ENCODE measurements around the gene TPRN. TPM values are rescaled to one million over a fixed set of nuclear protein-coding genes. Genes with fewer than 3 reads are reported as not detected.

The TPRN gene
- total RNA-seq, 1 experiment from 2014 or later: 8.5 TPM

DNA sequence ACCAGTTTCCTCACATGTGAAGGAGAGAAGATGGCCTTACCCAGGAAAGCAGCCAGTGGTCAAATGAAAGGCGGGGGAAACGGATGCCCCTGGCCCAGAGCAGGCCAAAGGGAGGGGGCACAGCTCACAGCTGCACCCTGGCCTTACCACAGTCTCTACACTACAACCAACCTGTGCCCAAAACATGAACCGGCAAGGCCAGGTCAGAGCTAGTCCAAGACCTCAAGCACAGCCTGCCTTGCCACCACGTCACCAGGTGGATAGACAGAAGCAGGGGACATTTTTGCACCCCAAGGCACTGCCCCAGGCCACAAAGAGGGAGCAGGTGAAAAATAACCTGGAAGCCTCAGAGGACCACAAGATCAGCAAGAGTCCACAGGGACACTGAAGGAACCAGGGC, 57.1 kb downstream of the TPRN start:
- no peak for DNase-seq (ENCODE audit: low read depth)

DNA sequence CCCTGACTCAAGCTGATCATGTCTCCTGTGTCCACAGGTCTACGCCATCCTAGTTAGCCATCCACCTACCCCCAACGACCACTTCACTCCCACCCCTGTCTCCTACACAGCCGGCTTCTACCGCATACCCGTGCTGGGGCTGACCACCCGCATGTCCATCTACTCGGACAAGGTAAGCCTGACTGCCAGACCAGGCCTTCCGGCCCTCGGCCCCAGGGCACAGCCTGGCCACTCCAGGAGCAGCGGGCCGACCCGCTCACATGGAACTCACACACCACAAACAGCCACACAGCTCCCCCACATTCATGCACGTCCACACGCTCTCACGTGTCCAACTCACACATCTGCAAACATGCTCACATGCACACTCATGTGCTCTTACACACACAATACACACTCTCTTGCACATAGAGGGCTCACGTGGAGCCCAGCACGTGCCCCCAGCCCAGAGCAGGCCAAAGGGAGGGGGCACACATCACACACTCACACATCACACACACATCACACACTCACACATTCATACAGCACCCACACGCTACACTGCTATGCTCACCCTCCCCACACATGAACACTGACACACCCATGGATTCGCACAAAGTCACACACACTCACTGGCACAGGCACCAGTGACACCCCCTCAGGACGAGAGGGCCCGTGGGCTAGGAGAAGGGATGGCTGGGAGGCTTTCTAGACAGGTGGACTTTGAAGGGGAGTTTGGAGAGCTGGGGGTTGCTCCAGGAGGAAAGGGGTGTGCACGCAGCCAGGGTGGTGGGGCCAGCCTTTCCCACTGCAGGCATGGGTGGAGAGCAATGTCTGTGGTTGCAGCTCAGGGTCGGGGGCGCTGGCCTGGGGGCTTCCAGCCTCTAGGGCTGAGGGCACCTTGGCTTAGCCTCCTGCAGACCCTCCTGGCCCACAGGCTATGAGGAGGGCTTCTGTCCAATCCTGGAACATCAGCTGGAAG, 58.3 kb downstream of the TPRN start:
- DNase-seq (ENCODE audit: low read depth): no peak

Other genes with a start within 250 kb of the TPRN start
- 1.2 TPM in 1 of 2 replicates, not detected in the other for gene LCN12, start 248.5 kb downstream of the TPRN start, total RNA-seq (2014; rRNA removed; shearing (Covaris generic))
- not detected in 2 replicates for gene PTGDS, start 223.2 kb downstream of the TPRN start, total RNA-seq (2014; rRNA removed; shearing (Covaris generic))
- not detected in 2 replicates for gene LCNL1, start 217.7 kb downstream of the TPRN start, total RNA-seq (2014; rRNA removed; shearing (Covaris generic))
- gene PAXX, start 208.3 kb downstream of the TPRN start, total RNA-seq (2014; rRNA removed; shearing (Covaris generic)): 53.1 and 59.0 TPM in 2 replicates
- 11.0 and 18.9 TPM in 2 replicates for gene CLIC3, start 204.2 kb downstream of the TPRN start, total RNA-seq (2014; rRNA removed; shearing (Covaris generic))
- 9.2 and 10.2 TPM in 2 replicates for gene ABCA2, start 172.5 kb downstream of the TPRN start, total RNA-seq (2014; rRNA removed; shearing (Covaris generic))
- not detected in 2 replicates for gene FUT7, start 168.7 kb downstream of the TPRN start, total RNA-seq (2014; rRNA removed; shearing (Covaris generic))
- gene NPDC1, start 154.6 kb downstream of the TPRN start, total RNA-seq (2014; rRNA removed; shearing (Covaris generic)): 8.2 and 10.7 TPM in 2 replicates
- not detected in 2 replicates for gene ENTPD2, start 146.7 kb downstream of the TPRN start, total RNA-seq (2014; rRNA removed; shearing (Covaris generic))
- gene SAPCD2, start 130.2 kb downstream of the TPRN start, total RNA-seq (2014; rRNA removed; shearing (Covaris generic)): 11.8 and 28.5 TPM in 2 replicates
- gene UAP1L1, start 123.2 kb downstream of the TPRN start, total RNA-seq (2014; rRNA removed; shearing (Covaris generic)): 6.7 and 12.9 TPM in 2 replicates
- 86.8 and 145 TPM in 2 replicates for gene MAN1B1, start 113.8 kb downstream of the TPRN start, total RNA-seq (2014; rRNA removed; shearing (Covaris generic))
- 26.8 and 30.0 TPM in 2 replicates for gene DPP7, start 86.0 kb downstream of the TPRN start, total RNA-seq (2014; rRNA removed; shearing (Covaris generic))
- not detected in 2 replicates for gene GRIN1, start 61.6 kb downstream of the TPRN start, total RNA-seq (2014; rRNA removed; shearing (Covaris generic))
- not detected in 2 replicates for gene LRRC26, start 30.7 kb downstream of the TPRN start, total RNA-seq (2014; rRNA removed; shearing (Covaris generic))
- gene TMEM210, start 28.7 kb downstream of the TPRN start, total RNA-seq (2014; rRNA removed; shearing (Covaris generic)): not detected in 2 replicates
- 8.6 and 17.6 TPM in 2 replicates for gene ANAPC2, start 12.2 kb downstream of the TPRN start, total RNA-seq (2014; rRNA removed; shearing (Covaris generic))
- 99.7 and 110 TPM in 2 replicates for gene SSNA1, start 12.1 kb downstream of the TPRN start, total RNA-seq (2014; rRNA removed; shearing (Covaris generic))
- gene TMEM203, start 4.9 kb upstream of the TPRN start, total RNA-seq (2014; rRNA removed; shearing (Covaris generic)): 68.2 and 68.9 TPM in 2 replicates
- 14.9 and 17.6 TPM in 2 replicates for gene NDOR1, start 5.0 kb upstream of the TPRN start, total RNA-seq (2014; rRNA removed; shearing (Covaris generic))
- gene RNF208, start 21.5 kb upstream of the TPRN start, total RNA-seq (2014; rRNA removed; shearing (Covaris generic)): 0.39 TPM in 1 of 2 replicates, not detected in the other
- 0.44 and 1.0 TPM in 2 replicates for gene CYSRT1, start 24.4 kb upstream of the TPRN start, total RNA-seq (2014; rRNA removed; shearing (Covaris generic))
- gene RNF224, start 26.8 kb upstream of the TPRN start, total RNA-seq (2014; rRNA removed; shearing (Covaris generic)): not detected in 2 replicates
- gene SLC34A3, start 30.2 kb upstream of the TPRN start, total RNA-seq (2014; rRNA removed; shearing (Covaris generic)): 0.10 TPM in 1 of 2 replicates, not detected in the other
- gene TUBB4B, start 40.5 kb upstream of the TPRN start, total RNA-seq (2014; rRNA removed; shearing (Covaris generic)): 273 and 381 TPM in 2 replicates
- gene STPG3, start 50.5 kb upstream of the TPRN start, total RNA-seq (2014; rRNA removed; shearing (Covaris generic)): not detected in 2 replicates
- gene NELFB, start 54.6 kb upstream of the TPRN start, total RNA-seq (2014; rRNA removed; shearing (Covaris generic)): 41.8 and 73.9 TPM in 2 replicates
- gene TOR4A, start 77.0 kb upstream of the TPRN start, total RNA-seq (2014; rRNA removed; shearing (Covaris generic)): 1.7 TPM in 2 replicates
- not detected in 2 replicates for gene NRARP, start 101.5 kb upstream of the TPRN start, total RNA-seq (2014; rRNA removed; shearing (Covaris generic))
- gene EXD3, start 222.4 kb upstream of the TPRN start, total RNA-seq (2014; rRNA removed; shearing (Covaris generic)): 1.6 and 2.7 TPM in 2 replicates
- gene NOXA1, start 222.7 kb upstream of the TPRN start, total RNA-seq (2014; rRNA removed; shearing (Covaris generic)): not detected in 2 replicates
- gene ENTPD8, start 240.6 kb upstream of the TPRN start, total RNA-seq (2014; rRNA removed; shearing (Covaris generic)): not detected in 2 replicates

Data from M059J (cell line).